SK-N-SH (cell line): ENCODE results near the gene SLC5A8. TPM values are rescaled to one million over a fixed set of nuclear protein-coding genes. Genes with fewer than 3 reads are reported as not detected.

Source experiments
- CTCF ChIA-PET: fragments of 300-600, 350-600 bp; formaldehyde crosslinking; extraction: SDS; loops from one replicate; lab custom pipeline; 2021; lab: Yijun Ruan, JAX
- POLR2A ChIA-PET: fragments of 350-600 bp; sonication (Branson Sonifier 250); formaldehyde crosslinking; extraction: SDS; loops from one replicate; lab custom pipeline; 2020; ENCODE audit warnings: antibody characterized with exemption, inconsistent platforms; lab: Yijun Ruan, JAX
- DNase-seq: peaks from one replicate; pipeline ENCODE4 v3.0.0; 2012
- H2AFZ ChIP-seq: fragments of 200-600 bp; sonication (generic); 2 replicates; pipeline ENCODE4 v1.8.1; 2016; ENCODE audit warnings: antibody characterized with exemption, mild to moderate bottlenecking, low read depth
- H3F3A ChIP-seq: fragments of 200-600 bp; sonication (generic); replicated peaks from 2 replicates; pipeline ENCODE3; 2016; ENCODE audit warnings: antibody characterized with exemption, mild to moderate bottlenecking; ENCODE audit not compliant: insufficient read depth
- H3K27ac ChIP-seq, 2 experiments: fragments of 200-500 bp in 1 of 2; fragments of 200-600 bp in 1 of 2; sonication (Bioruptor generic) in 1 of 2; sonication (generic), shearing (Covaris generic) in 1 of 2; 2 replicates each; pipeline versions ENCODE4 v1.5.1 to v1.6.1; 2014 to 2016; ENCODE audit warnings: low read depth in 2 of 2, inconsistent platforms in 1 of 2, low read length in 1 of 2, mild to moderate bottlenecking in 1 of 2, mixed read lengths in 1 of 2
- H3K27me3 ChIP-seq: fragments of 200-600 bp; sonication (generic), shearing (Covaris generic); 2 replicates; pipeline ENCODE4 v1.6.1; 2016; ENCODE audit warnings: mixed run types; ENCODE audit not compliant: insufficient read depth
- H3K36me3 ChIP-seq, 2 experiments: fragments of 200-500 bp in 1 of 2; fragments of 200-600 bp in 1 of 2; sonication (Bioruptor generic) in 1 of 2; sonication (generic) in 1 of 2; replicated peaks in 1 of 2; 2 replicates each; pipeline versions ENCODE3 to v1.5.1; 2014 to 2016; ENCODE audit warnings: low read length in 1 of 2, mild to moderate bottlenecking in 1 of 2; ENCODE audit not compliant: insufficient read depth in 2 of 2, control insufficient read depth in 1 of 2
- H3K4me1 ChIP-seq, 2 experiments: fragments of 200-500 bp in 1 of 2; fragments of 200-600 bp in 1 of 2; sonication (Bioruptor generic) in 1 of 2; sonication (generic), shearing (Covaris generic) in 1 of 2; 2 replicates each; pipeline versions ENCODE4 v1.5.1 to v1.6.1; 2014 to 2016; ENCODE audit warnings: low read depth in 1 of 2, low read length in 1 of 2, mixed run types in 1 of 2; ENCODE audit not compliant: insufficient read depth in 2 of 2, control insufficient read depth in 1 of 2
- H3K4me2 ChIP-seq: fragments of 200-600 bp; sonication (generic), shearing (Covaris generic); 2 replicates; pipeline ENCODE4 v1.6.1; 2017; ENCODE audit warnings: mixed run types
- H3K4me3 ChIP-seq, 2 experiments: fragments of 200-500 bp in 1 of 2; fragments of 200-600 bp in 1 of 2; sonication (Bioruptor generic) in 1 of 2; sonication (generic), shearing (Covaris generic) in 1 of 2; 2 replicates each; pipeline versions ENCODE4 v1.5.1 to v1.8.1; 2014 to 2016; ENCODE audit warnings: low read depth in 2 of 2, inconsistent platforms in 1 of 2, low read length in 1 of 2, mild to moderate bottlenecking in 1 of 2, mixed read lengths in 1 of 2, moderate library complexity in 1 of 2
- H3K79me2 ChIP-seq: fragments of 200-600 bp; sonication (generic); 2 replicates; pipeline ENCODE4 v1.8.1; 2017; ENCODE audit warnings: mild to moderate bottlenecking; ENCODE audit not compliant: insufficient read depth
- H3K9ac ChIP-seq: fragments of 200-600 bp; sonication (generic); 2 replicates; pipeline ENCODE4 v1.6.1; 2017; ENCODE audit warnings: mixed run types
- H3K9me2 ChIP-seq: fragments of 200-600 bp; sonication (generic); 2 replicates; pipeline ENCODE4 v1.6.1; 2017; ENCODE audit warnings: mixed run types
- H3K9me3 ChIP-seq: fragments of 200-600 bp; sonication (generic); 2 replicates; pipeline ENCODE4 v1.6.1; 2017; ENCODE audit warnings: mixed run types, mild to moderate bottlenecking, moderate library complexity
- H4K20me1 ChIP-seq: fragments of 200-600 bp; sonication (generic); 2 replicates; pipeline ENCODE4 v1.6.1; 2017; ENCODE audit warnings: mild to moderate bottlenecking, mixed run types; ENCODE audit not compliant: insufficient read depth
- CHD2 ChIP-seq: fragments of 150-350 bp; IDR thresholded peaks from 2 replicates; pipeline ENCODE4 v1.6.1; 2018; ENCODE audit warnings: low read length; ENCODE audit not compliant: partially characterized antibody
- EZH2phosphoT487 ChIP-seq: fragments of 200-600 bp; sonication (generic); IDR thresholded peaks from 2 replicates; pipeline ENCODE4 v1.6.1; 2017; ENCODE audit warnings: low read depth, mixed run types, mild to moderate bottlenecking, antibody characterized with exemption, moderate library complexity, borderline replicate concordance
- FOXJ3 ChIP-seq: sonication (generic); formaldehyde crosslinking; IDR thresholded peaks from 2 replicates; pipeline ENCODE4 v1.5.1; 2020; ENCODE audit warnings: mild to moderate bottlenecking, missing genetic modification reagents
- IRF3 ChIP-seq: fragments of 150-350 bp; IDR thresholded peaks from 2 replicates; pipeline ENCODE4 v1.6.1; 2016; ENCODE audit warnings: mild to moderate bottlenecking, low read depth, low read length
- POLR2AphosphoS5 ChIP-seq: IDR thresholded peaks from 2 replicates; pipeline ENCODE4 v1.6.1; 2012; ENCODE audit warnings: low read depth, low read length
- RAD21 ChIP-seq: IDR thresholded peaks from 2 replicates; pipeline ENCODE4 v1.6.1; 2012; ENCODE audit warnings: mild to moderate bottlenecking, low read length
- REST ChIP-seq: IDR thresholded peaks from 2 replicates; pipeline ENCODE4 v1.6.1; 2012; ENCODE audit warnings: mild to moderate bottlenecking, low read depth, low read length, moderate library complexity
- TCF12 ChIP-seq: IDR thresholded peaks from 2 replicates; pipeline ENCODE4 v1.4.0; 2012
- YY1 ChIP-seq: IDR thresholded peaks from 2 replicates; pipeline ENCODE4 v1.4.0; 2012; ENCODE audit warnings: low read depth, mild to moderate bottlenecking
- ZBTB33 ChIP-seq: IDR thresholded peaks from 2 replicates; pipeline ENCODE4 v1.4.0; 2012; ENCODE audit warnings: low read depth, borderline replicate concordance
- WGBS: methylation state at CpG from one replicate; pipeline ENCODE4 v1.1.6; 2017; ENCODE audit warnings: low lambda C conversion rate; 5-methylcytosine and 5-hydroxymethylcytosine counted together
- polyA plus RNA-seq, 3 experiments: library from polyadenylated mRNA; depleted of rRNA; stranded (reverse); fragments of >200 nt; gene quantifications; 2 replicates each; pipeline ENCODE4 v1.2.3, GENCODE V29; 2012

Gene SLC5A8
- polyA plus RNA-seq, 1 of the 3 experiments (the other 2 are of a cell fraction), result not detected

DNA sequence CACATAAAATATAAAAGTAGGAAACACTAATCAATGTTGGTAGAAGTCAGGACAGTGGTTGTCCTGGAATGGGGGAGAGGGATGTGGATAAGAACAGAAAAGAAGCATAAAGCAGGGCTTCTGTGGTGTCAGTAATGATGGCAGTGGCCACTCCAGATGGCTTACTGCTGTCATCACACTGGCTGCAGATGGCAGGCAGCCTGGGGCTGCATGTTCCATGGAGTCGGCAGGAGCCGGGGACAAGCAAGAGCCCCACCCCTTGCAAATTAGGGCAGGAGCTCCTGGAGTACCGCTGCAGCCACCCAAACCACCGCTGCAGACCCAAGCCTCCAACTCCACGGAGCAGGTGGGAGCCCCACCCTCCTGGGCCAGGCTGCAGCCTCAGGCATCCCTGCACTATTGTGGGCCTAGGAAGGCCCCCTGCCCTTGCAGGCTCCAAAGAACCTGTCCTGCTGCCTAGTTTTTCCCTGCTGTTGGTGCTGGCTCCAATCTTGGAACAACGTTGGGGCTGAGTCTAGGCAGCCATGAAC lies 28.8 kb upstream of the SLC5A8 start:
- no CpG with 5 or more reads among the region's 6 CpGs for WGBS

DNA sequence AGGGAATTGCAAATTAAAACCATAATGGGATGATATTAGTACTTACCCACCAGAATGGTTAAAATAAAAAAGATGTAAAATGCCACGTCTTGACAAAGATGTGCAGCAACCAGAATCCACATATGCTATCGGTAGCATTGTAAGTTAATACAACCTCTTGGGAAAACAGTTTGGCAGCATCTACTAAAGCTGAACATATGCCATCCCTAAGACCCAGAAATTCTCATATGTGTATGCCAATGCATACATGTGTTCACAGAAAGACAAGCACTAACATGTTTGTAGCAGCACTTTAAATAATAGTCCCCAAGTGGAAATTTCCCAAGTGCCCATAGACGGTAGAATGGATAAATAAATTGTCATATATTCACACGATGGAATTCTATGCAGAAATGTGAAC lies 28.3 kb upstream of the SLC5A8 start:
- ChIA-PET POLR2A (no interaction called here), CTCF (no interaction called here)
- H3K4me1 ChIP-seq, result no peaks in the 10 kb centered on the region
- TF ChIP-seq REST (no peak), IRF3 (no peak), ZBTB33 (no peak), YY1 (no peak)
- no peaks in the 10 kb centered on the region for H3K36me3 ChIP-seq
- H3K79me2 ChIP-seq, result no peaks in the 10 kb centered on the region
- 18% methylated on average over 4 of the region's 4 CpGs for whole genome bisulfite sequencing
- no peaks in the 10 kb centered on the region for H3K27me3 ChIP-seq
- H3F3A ChIP-seq, result no peaks in the 10 kb centered on the region
- no peaks in the 10 kb centered on the region for H3K9me2 ChIP-seq
- no peaks in the 10 kb centered on the region for H3K9me3 ChIP-seq
- H4K20me1 ChIP-seq, result no peaks in the 10 kb centered on the region
- no peak overlapping the region for H3K4me3 ChIP-seq
- DNase-seq, result no peak
- no peak overlapping the region for H2AFZ ChIP-seq
- no peak overlapping the region for H3K9ac ChIP-seq
- no peak overlapping the region for H3K27ac ChIP-seq
- H3K4me2 ChIP-seq, result no peak overlapping the region

More for the DNA sequence above, 28.8 kb upstream of the SLC5A8 start:
- CTCF ChIA-PET, result interaction anchor here (1.2 kb wide), 1 partner anchor 11 kb away, joined by 3 read pairs; no protein-coding TSS in a partner anchor
- TF ChIP-seq EZH2phosphoT487 (no peak), POLR2AphosphoS5 (no peak), FOXJ3 (CRISPR knock-in tag) (no peak), TCF12 (no peak), YY1 (no peak), RAD21 (no peak), CHD2 (no peak)
- TF ChIP-seq, all 33 proteins: peak for 0
- H4K20me1 ChIP-seq, result no peaks in the 10 kb centered on the region
- no peaks in the 10 kb centered on the region for H3K79me2 ChIP-seq
- no peak overlapping the region for H3K27ac ChIP-seq
- no peaks in the 10 kb centered on the region for H3K4me1 ChIP-seq
- H3F3A ChIP-seq, result no peaks in the 10 kb centered on the region
- H3K4me3 ChIP-seq, result no peak overlapping the region
- H3K9me3 ChIP-seq, result no peaks in the 10 kb centered on the region
- no peak for DNase-seq
- H3K36me3 ChIP-seq, result no peaks in the 10 kb centered on the region
- H3K9me2 ChIP-seq, result no peaks in the 10 kb centered on the region
- H3K27me3 ChIP-seq, result no peaks in the 10 kb centered on the region
- H3K9ac ChIP-seq, result no peak overlapping the region
- no peak overlapping the region for H2AFZ ChIP-seq
- no peak overlapping the region for H3K4me2 ChIP-seq
- POLR2A ChIA-PET, result no interaction called here
